GM18951 (cell line): ENCODE measurements around the gene GRB2.
"Not testable (repeated sequence)": the region's sequence is repeated elsewhere in the genome, so short reads cannot be mapped to it uniquely, and the experiment has no call there.

ENCODE experiments used
- POLR2A ChIP-seq: IDR thresholded peaks from 4 replicates; pipeline ENCODE4 v1.6.1; 2011; ENCODE audit warnings: mild to moderate bottlenecking; ENCODE audit not compliant: insufficient read length, insufficient read depth; ENCODE audit errors: extremely low read depth
- in situ Hi-C: fragments of 300-500 bp; cut with MboI; formaldehyde crosslinking; loops from one replicate; pipeline ENCODE4 v1.12.0; 2022; ENCODE audit warnings: low sequenced_read_pairs, mixed read lengths, inconsistent platforms; ENCODE audit not compliant: unreplicated experiment

Gene GRB2

GRCh38 chr17:75300280-75300679 is 105.2 kb downstream of the GRB2 start:
- in situ Hi-C loops = no loop called here
- no peak for TF ChIP-seq POLR2A

GRCh38 chr17:75295201-75296158 is 110.0 kb downstream of the GRB2 start:
- peak; percentile 66 for TF ChIP-seq POLR2A
- in situ Hi-C loops = no loop called here

GRCh38 chr17:75292810-75293448 is 112.5 kb downstream of the GRB2 start:
- in situ Hi-C loops = not testable (repeated sequence)

GRCh38 chr17:75289832-75290337 is 115.6 kb downstream of the GRB2 start:
- in situ Hi-C loops = no loop called here
- TF ChIP-seq POLR2A = no peak

- in situ Hi-C loops = no loop called here
- peak; percentile 94 for TF ChIP-seq POLR2A
Observed at GRCh38 chr17:75289115-75289831, 116.2 kb downstream of the GRB2 start, which contains the start of gene SLC25A19. SLC25A19 (minus strand) TSS chr17:75289433; CDS start chr17:75286764, 2,669 bp downstream.

GRCh38 chr17:75288770-75289114 is 116.7 kb downstream of the GRB2 start:
- in situ Hi-C loops = no loop called here

GRCh38 chr17:75288359-75288758 is 117.1 kb downstream of the GRB2 start:
- in situ Hi-C loops = no loop called here
- TF ChIP-seq POLR2A = no peak

More at GRCh38 chr17:75288770-75289114, 116.7 kb downstream of the GRB2 start:
- no peak for TF ChIP-seq POLR2A

GRCh38 chr17:75287221-75287620 is 118.3 kb downstream of the GRB2 start:
- in situ Hi-C loops = no loop called here

GRCh38 chr17:75285123-75285522 is 120.4 kb downstream of the GRB2 start:
- in situ Hi-C loops = no loop called here
- no peak for TF ChIP-seq POLR2A

More at GRCh38 chr17:75287221-75287620, 118.3 kb downstream of the GRB2 start:
- TF ChIP-seq POLR2A = no peak

- in situ Hi-C loops = not testable (repeated sequence)
Observed at GRCh38 chr17:75280189-75280588, 125.3 kb downstream of the GRB2 start.

- no peak for TF ChIP-seq POLR2A
- in situ Hi-C loops = no loop called here
Observed at GRCh38 chr17:75277664-75278071, 127.8 kb downstream of the GRB2 start.

GRCh38 chr17:75273977-75274708 is 131.3 kb downstream of the GRB2 start:
- TF ChIP-seq POLR2A = peak; percentile 20
- in situ Hi-C loops = no loop called here

- in situ Hi-C loops = no loop called here
- no peak for TF ChIP-seq POLR2A
Observed at GRCh38 chr17:75272848-75273184, 132.7 kb downstream of the GRB2 start.
